ENCODE results near the gene SPATA20. TPM values are rescaled to one million over a fixed set of nuclear protein-coding genes. Genes with fewer than 3 reads are reported as not detected.
A peak's percentile ranks its signal among the peaks of the same experiment; 100 is the strongest.

The SPATA20 gene
- total and polyA plus RNA-seq, 5 donors, result 45.9 to 71.8 (median 56.7) TPM

DNA sequence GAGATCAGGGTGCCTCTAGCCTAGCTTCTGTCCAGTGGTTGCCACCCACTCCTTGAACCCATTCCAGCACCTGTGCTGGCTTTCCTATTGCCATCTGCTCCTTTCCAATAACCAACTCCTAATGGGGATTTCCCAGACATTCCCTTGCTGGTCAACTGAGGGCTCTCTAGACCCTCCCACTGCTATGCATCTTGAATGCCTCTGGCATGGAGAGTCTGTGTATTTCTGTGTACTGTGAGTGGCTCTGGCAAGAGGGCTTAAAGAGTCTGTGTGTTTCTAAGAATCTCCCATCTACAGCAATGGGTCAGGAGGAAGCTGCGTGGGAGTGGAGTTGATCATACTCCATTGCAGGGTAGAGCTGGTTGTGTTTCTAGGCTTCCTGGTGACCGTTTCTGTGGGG, 25.5 kb upstream of the SPATA20 start:
- H3K9me3 ChIP-seq (ENCODE audit: control insufficient read depth, low read length), result no peaks in the 10 kb centered on the region
- ATAC-seq, result no peak
- no peaks in the 10 kb centered on the region for H3K4me1 ChIP-seq (ENCODE audit: control insufficient read depth, insufficient read depth, low read length)
- WGBS, result 75% methylated on average over 2 of the region's 2 CpGs
- H3K27ac ChIP-seq (ENCODE audit: low read length), result no peak overlapping the region
- peak in 2 of 3 donors; percentile 7 to 8 for DNase-seq
- no peak overlapping the region for H3K4me3 ChIP-seq (ENCODE audit: low read length)
- intact Hi-C loops (cut with DNase I), result no loop called here
- H3K27me3 ChIP-seq (ENCODE audit: control insufficient read depth, insufficient read depth), result no peaks in the 10 kb centered on the region

DNA sequence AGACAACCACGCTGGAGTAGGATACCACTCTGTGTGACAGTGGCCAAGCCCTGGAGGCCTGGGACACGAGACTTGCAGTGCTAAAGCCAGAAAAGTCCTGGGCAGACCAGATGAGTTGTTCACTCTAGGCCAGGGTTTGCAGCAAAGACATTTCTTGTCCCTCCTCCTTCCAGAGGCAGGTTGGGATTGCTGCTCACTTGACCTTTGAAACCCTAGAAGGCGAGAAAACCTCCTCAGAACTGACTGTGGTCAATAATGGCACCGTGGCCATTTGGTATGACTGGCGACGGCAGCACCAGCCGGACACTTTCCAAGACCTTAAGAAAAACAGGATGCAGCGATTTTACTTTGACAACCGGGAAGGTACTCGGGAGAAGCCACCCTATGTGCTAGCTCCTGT, 24.2 kb upstream of the SPATA20 start:
- intact Hi-C loops (cut with DNase I), result no loop called here
- no peak for ATAC-seq
- Histone ChIP-seq H3K9me3 (ENCODE audit: control insufficient read depth, low read length) (no peaks in the 10 kb centered on the region), H3K4me3 (ENCODE audit: low read length) (no peak overlapping the region), H3K4me1 (ENCODE audit: control insufficient read depth, insufficient read depth, low read length) (no peaks in the 10 kb centered on the region), H3K27me3 (ENCODE audit: control insufficient read depth, insufficient read depth) (no peaks in the 10 kb centered on the region), H3K27ac (ENCODE audit: low read length) (no peak overlapping the region)
- peak in 2 of 3 donors; percentile 7 to 9 for DNase-seq
- 92% methylated on average over 10 of the region's 10 CpGs for WGBS

DNA sequence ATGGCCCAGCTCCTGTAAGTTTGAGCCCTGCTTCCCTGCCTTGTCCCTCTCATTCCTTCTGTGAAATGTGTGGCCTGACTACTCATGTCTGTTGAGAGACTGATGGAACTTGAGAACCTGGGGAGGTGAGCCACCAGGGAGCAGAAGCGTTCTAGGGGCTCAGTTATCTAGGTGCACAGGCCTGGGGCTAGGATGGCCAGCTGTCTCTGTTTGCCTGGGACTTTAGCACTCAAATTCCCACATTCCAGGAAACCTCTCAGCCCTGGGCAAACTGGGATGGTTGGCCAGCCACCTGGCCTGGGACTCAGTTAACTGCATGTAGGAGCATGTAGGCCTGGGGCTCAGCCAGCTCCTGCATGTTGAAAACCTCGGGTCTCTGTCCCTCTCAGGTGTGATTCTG, 23.8 kb upstream of the SPATA20 start:
- intact Hi-C loops (cut with DNase I), result no loop called here
- 79% methylated on average over 2 of the region's 2 CpGs for WGBS
- Histone ChIP-seq H3K27ac (ENCODE audit: low read length) (no peak overlapping the region), H3K9me3 (ENCODE audit: control insufficient read depth, low read length) (no peaks in the 10 kb centered on the region), H3K4me3 (ENCODE audit: low read length) (no peak overlapping the region), H3K4me1 (ENCODE audit: control insufficient read depth, insufficient read depth, low read length) (no peaks in the 10 kb centered on the region), H3K27me3 (ENCODE audit: control insufficient read depth, insufficient read depth) (no peaks in the 10 kb centered on the region)
- ATAC-seq, result no peak
- peak in 2 of 3 donors; percentile 3 to 24 for DNase-seq

DNA sequence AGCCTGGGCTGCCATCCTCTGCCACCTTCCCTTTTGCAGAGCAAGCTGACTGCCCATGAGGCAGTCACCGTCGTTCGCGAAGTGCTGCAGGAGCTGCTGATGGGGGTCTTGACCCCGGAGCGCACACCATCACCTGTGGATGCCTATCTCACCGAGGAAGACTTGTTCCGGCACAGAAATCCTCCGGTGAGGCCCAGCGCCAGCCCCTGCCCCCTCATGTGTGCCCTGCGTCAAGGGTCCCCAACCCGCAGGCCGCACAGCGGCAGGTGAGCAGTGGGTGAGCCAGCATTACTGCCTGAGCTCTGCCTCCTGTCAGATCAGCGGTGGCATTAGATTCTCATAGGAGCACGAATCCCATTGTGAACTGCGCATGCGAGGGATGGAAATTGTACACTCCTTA, 22.1 kb upstream of the SPATA20 start:
- Histone ChIP-seq H3K4me3 (ENCODE audit: low read length) (no peak overlapping the region), H3K27ac (ENCODE audit: low read length) (no peak overlapping the region), H3K4me1 (ENCODE audit: control insufficient read depth, insufficient read depth, low read length) (no peaks in the 10 kb centered on the region), H3K9me3 (ENCODE audit: control insufficient read depth, low read length) (no peaks in the 10 kb centered on the region), H3K27me3 (ENCODE audit: control insufficient read depth, insufficient read depth) (no peaks in the 10 kb centered on the region)
- DNase-seq, result peak in 1 of 3 donors; percentile 21
- 91% methylated on average over 18 of the region's 18 CpGs for WGBS
- intact Hi-C loops (cut with DNase I), result no loop called here
- no peak for ATAC-seq

DNA sequence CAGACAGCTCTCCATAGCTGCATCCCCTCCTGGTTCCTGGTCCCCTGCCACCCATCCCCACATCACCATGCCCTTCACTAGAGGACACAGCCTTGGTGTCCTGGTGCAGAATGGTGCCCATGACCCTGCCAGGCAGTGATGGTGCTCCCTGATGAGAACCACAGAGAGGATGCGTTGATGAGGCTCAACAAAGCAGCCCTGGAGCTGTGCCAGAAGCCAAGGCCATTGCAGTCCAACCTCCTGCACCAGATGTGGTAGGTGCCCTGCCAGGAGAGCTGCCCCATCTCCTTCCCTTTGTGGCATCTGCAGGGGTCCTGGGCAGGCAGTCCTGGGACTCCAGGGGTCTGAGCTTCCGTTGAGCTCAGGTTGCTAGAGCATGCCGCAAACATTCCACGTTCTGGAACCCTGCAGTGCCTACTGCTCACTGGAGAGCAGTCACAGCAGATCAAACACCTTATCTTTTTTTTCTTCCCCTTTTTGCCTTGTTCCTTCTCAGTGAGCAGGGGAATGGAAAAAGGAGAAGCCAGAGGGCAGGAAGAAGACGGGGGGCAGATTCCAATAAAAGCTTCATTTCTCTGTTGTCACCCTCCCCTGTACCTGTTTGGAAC, 19.7 kb upstream of the SPATA20 start:
- intact Hi-C loops (cut with DNase I), result no loop called here
- WGBS, result 61% methylated on average over 5 of the region's 5 CpGs
- ATAC-seq (no peak), DNase-seq (no peak)
- no peak overlapping the region for H3K4me3 ChIP-seq (ENCODE audit: low read length)
- no peaks in the 10 kb centered on the region for H3K9me3 ChIP-seq (ENCODE audit: control insufficient read depth, low read length)
- H3K27ac ChIP-seq (ENCODE audit: low read length), result no peak overlapping the region
- H3K27me3 ChIP-seq (ENCODE audit: control insufficient read depth, insufficient read depth), result no peaks in the 10 kb centered on the region
- H3K4me1 ChIP-seq (ENCODE audit: control insufficient read depth, insufficient read depth, low read length), result peaks cover 3% of the 10 kb centered on the region

DNA sequence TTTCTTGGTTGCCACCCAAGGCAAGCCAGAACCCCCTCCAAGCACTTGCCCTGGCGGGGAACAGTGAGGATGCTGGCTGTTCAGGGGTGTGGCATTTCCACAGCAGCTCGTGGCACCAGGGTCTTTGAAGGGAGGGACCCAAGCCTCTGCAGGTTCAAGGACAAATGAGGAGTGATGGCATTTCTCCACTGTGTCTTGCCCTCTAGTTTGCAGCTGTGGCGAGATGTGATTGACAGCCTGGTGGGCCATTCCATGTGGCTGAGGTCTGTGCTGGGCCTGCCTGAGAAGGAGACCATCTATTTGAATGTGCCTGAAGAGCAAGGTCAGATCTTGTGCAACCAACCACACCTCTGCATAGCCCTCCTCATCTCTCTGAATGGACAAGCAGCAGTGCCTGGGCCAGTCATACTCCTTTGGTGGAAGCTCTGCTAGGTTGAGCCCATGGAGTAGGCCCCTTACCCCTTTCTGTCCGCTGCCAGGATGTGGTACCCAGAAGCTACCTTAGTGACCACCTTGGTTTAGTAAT, 19.0 kb upstream of the SPATA20 start:
- Histone ChIP-seq H3K4me3 (ENCODE audit: low read length) (no peak overlapping the region), H3K27me3 (ENCODE audit: control insufficient read depth, insufficient read depth) (no peaks in the 10 kb centered on the region), H3K4me1 (ENCODE audit: control insufficient read depth, insufficient read depth, low read length) (peaks cover 3% of the 10 kb centered on the region), H3K27ac (ENCODE audit: low read length) (no peak overlapping the region), H3K9me3 (ENCODE audit: control insufficient read depth, low read length) (no peaks in the 10 kb centered on the region)
- ATAC-seq (no peak), DNase-seq (no peak)
- 92% methylated on average over 4 of the region's 4 CpGs for WGBS
- intact Hi-C loops (cut with DNase I), result no loop called here

DNA sequence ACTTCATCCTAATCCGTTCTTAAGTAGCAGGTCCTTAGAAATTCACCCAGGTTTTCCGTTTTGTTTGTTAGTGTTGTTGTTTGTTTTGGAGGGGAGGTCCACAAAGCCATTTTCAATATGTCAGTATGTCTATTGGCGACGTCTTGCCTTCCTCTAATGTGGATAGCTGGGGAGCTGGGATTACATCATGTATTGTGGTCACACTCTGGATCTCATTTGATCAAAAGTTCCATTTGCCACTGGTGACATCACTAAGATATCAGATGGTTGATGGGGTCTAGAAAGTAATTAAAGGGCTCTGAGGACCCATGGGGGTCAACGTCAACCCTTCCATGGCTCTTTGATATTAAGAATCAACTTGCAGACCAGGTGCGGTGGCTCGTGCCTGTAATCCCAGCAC, 17.1 kb upstream of the SPATA20 start:
- H3K9me3 ChIP-seq (ENCODE audit: control insufficient read depth, low read length), result no peaks in the 10 kb centered on the region
- intact Hi-C loops (cut with DNase I), result loop anchor here in 3 of 4 donors (5.0 to 10.0 kb wide), 2 partner anchors 45 to 48 kb away; no protein-coding TSS in a partner anchor
- WGBS, result 88% methylated on average over 7 of the region's 7 CpGs
- H3K27ac ChIP-seq (ENCODE audit: low read length), result no peak overlapping the region
- ATAC-seq, result no peak
- H3K4me3 ChIP-seq (ENCODE audit: low read length), result no peak overlapping the region
- H3K27me3 ChIP-seq (ENCODE audit: control insufficient read depth, insufficient read depth), result no peaks in the 10 kb centered on the region
- no peak for DNase-seq
- H3K4me1 ChIP-seq (ENCODE audit: control insufficient read depth, insufficient read depth, low read length), result peaks cover 3% of the 10 kb centered on the region

DNA sequence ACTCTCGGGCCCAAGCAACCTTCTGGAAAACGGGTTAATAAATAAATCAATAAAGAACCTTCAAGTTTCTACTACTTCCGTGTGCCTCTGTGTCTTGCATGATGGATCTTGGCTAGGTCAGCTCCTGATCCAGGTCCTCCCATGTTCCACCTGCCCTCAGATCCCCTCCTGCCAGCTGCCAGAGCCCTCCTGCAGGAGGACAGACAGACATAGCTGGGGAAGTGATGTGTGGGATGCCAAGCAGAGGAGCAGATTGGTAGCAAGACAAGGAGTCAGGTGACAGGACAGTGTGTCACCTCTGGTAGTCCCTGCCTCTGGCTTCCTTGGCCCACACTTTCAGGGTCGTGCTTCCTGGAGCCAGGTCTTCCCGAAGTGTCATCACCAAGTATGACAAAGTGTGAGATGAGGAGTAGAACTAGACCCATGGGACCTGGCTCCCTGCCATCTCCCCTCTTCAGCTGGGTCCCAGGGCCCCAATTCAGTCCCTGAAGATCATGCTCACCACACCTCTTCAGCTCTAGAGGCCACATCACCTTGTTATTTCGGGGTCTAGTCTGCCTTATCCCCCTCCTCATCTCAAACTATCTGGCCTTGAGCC, 15.4 kb upstream of the SPATA20 start:
- intact Hi-C loops (cut with DNase I), result loop anchor here in 3 of 4 donors (5.0 to 10.0 kb wide), 2 partner anchors 47 to 49 kb away; no protein-coding TSS in a partner anchor
- 57% methylated on average over 6 of the region's 6 CpGs for WGBS
- H3K27ac ChIP-seq (ENCODE audit: low read length), result no peak overlapping the region
- no peaks in the 10 kb centered on the region for H3K27me3 ChIP-seq (ENCODE audit: control insufficient read depth, insufficient read depth)
- no peak overlapping the region for H3K4me3 ChIP-seq (ENCODE audit: low read length)
- ATAC-seq, result no peak
- no peak for DNase-seq
- H3K9me3 ChIP-seq (ENCODE audit: control insufficient read depth, low read length), result no peaks in the 10 kb centered on the region
- peaks cover 3% of the 10 kb centered on the region for H3K4me1 ChIP-seq (ENCODE audit: control insufficient read depth, insufficient read depth, low read length)

DNA sequence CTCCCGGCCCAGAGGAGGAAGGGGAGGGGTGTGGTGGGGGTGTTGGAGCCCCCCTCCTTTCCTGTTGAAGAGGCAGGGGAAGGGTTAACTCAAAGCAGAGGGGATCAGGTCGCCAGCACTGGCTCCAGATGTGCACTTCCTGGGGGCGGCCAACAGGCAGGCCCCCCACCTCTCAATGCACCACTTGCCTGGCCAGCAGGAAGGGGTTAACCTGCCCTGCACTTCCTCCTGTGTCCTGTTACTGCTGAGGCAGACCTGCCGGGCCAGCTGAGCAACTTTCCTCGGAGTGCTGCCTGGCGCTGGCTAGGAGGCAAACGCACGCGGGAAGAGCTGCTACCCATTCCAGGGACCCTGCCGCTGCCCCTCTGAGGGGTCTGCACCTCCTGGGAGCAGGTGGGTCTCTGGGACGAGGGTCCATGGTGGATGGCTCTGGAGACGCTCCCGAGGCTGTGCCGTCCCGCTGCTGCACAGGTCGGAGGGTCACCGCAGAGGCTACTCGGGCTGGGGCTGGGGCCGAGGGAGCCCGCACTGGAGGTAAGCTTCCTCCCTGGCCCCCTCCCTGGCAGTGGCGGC, 14.4 kb upstream of the SPATA20 start, which contains the start of gene EPN3:
Gene EPN3, plus strand, starts transcription at position 284 of the 573 bp plus-strand sequence. CDS start 3,822 bp downstream, outside the sequence.
- peak within 1 kb of the TSS; percentile 28 for H3K27ac ChIP-seq (ENCODE audit: low read length)
- H3K27me3 ChIP-seq (ENCODE audit: control insufficient read depth, insufficient read depth), result no peaks in the 10 kb centered on the region

DNA sequence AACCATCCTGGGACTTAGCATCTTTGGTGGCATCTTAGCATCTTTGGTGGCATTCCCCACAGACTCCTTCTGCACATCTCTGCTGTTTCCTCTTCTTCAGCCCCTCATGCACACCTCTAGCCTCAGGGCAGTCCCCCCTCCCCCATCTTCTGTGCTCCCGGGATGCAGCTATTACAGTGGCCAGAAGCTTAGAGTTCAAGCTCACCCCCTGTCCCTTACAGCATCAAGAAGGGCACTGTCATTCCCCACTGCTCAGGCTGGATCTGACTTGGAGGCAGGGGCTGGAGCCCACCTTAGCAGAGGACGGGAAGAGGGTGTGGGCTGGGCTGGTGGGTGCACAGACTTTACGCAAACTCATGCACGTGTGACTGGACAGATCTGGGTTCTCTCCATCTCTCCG, 13.8 kb upstream of the SPATA20 start:
- peak overlapping the region; percentile 20 for H3K4me3 ChIP-seq (ENCODE audit: low read length)
- no peaks in the 10 kb centered on the region for H3K9me3 ChIP-seq (ENCODE audit: control insufficient read depth, low read length)
- H3K27ac ChIP-seq (ENCODE audit: low read length), result peak overlapping the region; percentile 28
- intact Hi-C loops (cut with DNase I), result loop anchor here in 3 of 4 donors (5.0 to 10.0 kb wide), 2 partner anchors 48 to 51 kb away; no protein-coding TSS in a partner anchor
- no peak for DNase-seq
- peak in 1 of 2 donors; percentile 10 for ATAC-seq
- WGBS, result 18% methylated on average over 5 of the region's 5 CpGs
- H3K4me1 ChIP-seq (ENCODE audit: control insufficient read depth, insufficient read depth, low read length), result peaks cover 3% of the 10 kb centered on the region
- H3K27me3 ChIP-seq (ENCODE audit: control insufficient read depth, insufficient read depth), result no peaks in the 10 kb centered on the region

More for the DNA sequence above, 14.4 kb upstream of the SPATA20 start, which contains the start of gene EPN3:
- Histone ChIP-seq H3K9me3 (ENCODE audit: control insufficient read depth, low read length) (no peaks in the 10 kb centered on the region), H3K4me1 (ENCODE audit: control insufficient read depth, insufficient read depth, low read length) (peaks cover 3% of the 10 kb centered on the region), H3K4me3 (ENCODE audit: low read length) (peak within 1 kb of the TSS; percentile 20)
- no peak for DNase-seq
- intact Hi-C loops (cut with DNase I), result loop anchor here in 3 of 4 donors (5.0 to 10.0 kb wide), 2 partner anchors 48 to 50 kb away; no protein-coding TSS in a partner anchor
- ATAC-seq, result peak; percentile 29 to 40
- 1% methylated on average over 21 of the region's 21 CpGs for WGBS

DNA sequence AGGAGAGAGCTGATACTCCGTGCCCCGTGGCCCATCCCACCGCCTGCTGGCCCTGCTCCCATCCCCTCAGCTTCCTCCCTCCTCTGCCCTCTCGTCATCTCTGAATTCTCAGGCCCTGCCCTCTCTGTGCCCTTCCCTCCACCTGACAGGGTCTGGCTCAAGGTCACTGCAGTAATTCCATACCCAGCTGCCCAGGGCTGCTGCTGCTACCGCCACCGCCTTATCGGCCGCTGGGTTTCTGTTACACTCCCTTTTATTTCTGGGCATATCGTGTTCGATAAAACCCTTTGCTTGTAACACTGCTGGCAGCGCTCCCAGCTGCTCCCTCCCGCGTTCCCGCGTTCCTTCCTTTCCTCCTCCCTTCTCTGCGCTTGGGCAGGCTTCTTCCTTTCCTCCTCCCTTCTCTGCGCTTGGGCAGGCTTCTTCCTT, 13.2 kb upstream of the SPATA20 start:
- intact Hi-C loops (cut with DNase I), result loop anchor here in 3 of 4 donors (5.0 to 10.0 kb wide), 2 partner anchors 49 to 51 kb away; no protein-coding TSS in a partner anchor
- ATAC-seq (peak; percentile 68 to 75), DNase-seq (peak; percentile 75 to 95 (median 89))
- peaks cover 3% of the 10 kb centered on the region for H3K4me1 ChIP-seq (ENCODE audit: control insufficient read depth, insufficient read depth, low read length)
- H3K27ac ChIP-seq (ENCODE audit: low read length), result peak overlapping the region; percentile 28
- H3K27me3 ChIP-seq (ENCODE audit: control insufficient read depth, insufficient read depth), result no peaks in the 10 kb centered on the region
- WGBS, result under 1% methylated on average over 17 of the region's 17 CpGs
- no peak overlapping the region for H3K4me3 ChIP-seq (ENCODE audit: low read length)
- no peaks in the 10 kb centered on the region for H3K9me3 ChIP-seq (ENCODE audit: control insufficient read depth, low read length)

Measured in right cardiac atrium (tissue), 5 donors.